SK-N-SH (cell line): ENCODE measurements around the gene SMIM21. TPM values are rescaled to one million over a fixed set of nuclear protein-coding genes. Genes with fewer than 3 reads are reported as not detected.

Experiments
- CTCF ChIA-PET: fragments of 300-600, 350-600 bp; formaldehyde crosslinking; extraction: SDS; loops from one replicate; lab custom pipeline; 2021; lab: Yijun Ruan, JAX
- POLR2A ChIA-PET: fragments of 350-600 bp; sonication (Branson Sonifier 250); formaldehyde crosslinking; extraction: SDS; loops from one replicate; lab custom pipeline; 2020; ENCODE audit warnings: antibody characterized with exemption, inconsistent platforms; lab: Yijun Ruan, JAX
- DNase-seq: peaks from one replicate; pipeline ENCODE4 v3.0.0; 2012
- H2AFZ ChIP-seq: fragments of 200-600 bp; sonication (generic); 2 replicates; pipeline ENCODE4 v1.8.1; 2016; ENCODE audit warnings: antibody characterized with exemption, mild to moderate bottlenecking, low read depth
- H3F3A ChIP-seq: fragments of 200-600 bp; sonication (generic); replicated peaks from 2 replicates; pipeline ENCODE3; 2016; ENCODE audit warnings: antibody characterized with exemption, mild to moderate bottlenecking; ENCODE audit not compliant: insufficient read depth
- H3K27ac ChIP-seq, 2 experiments: fragments of 200-500 bp in 1 of 2; fragments of 200-600 bp in 1 of 2; sonication (Bioruptor generic) in 1 of 2; sonication (generic), shearing (Covaris generic) in 1 of 2; 2 replicates each; pipeline versions ENCODE4 v1.5.1 to v1.6.1; 2014 to 2016; ENCODE audit warnings: low read depth in 2 of 2, inconsistent platforms in 1 of 2, low read length in 1 of 2, mild to moderate bottlenecking in 1 of 2, mixed read lengths in 1 of 2
- H3K27me3 ChIP-seq: fragments of 200-600 bp; sonication (generic), shearing (Covaris generic); 2 replicates; pipeline ENCODE4 v1.6.1; 2016; ENCODE audit warnings: mixed run types; ENCODE audit not compliant: insufficient read depth
- H3K36me3 ChIP-seq, 2 experiments: fragments of 200-500 bp in 1 of 2; fragments of 200-600 bp in 1 of 2; sonication (Bioruptor generic) in 1 of 2; sonication (generic) in 1 of 2; replicated peaks in 1 of 2; 2 replicates each; pipeline versions ENCODE3 to v1.5.1; 2014 to 2016; ENCODE audit warnings: low read length in 1 of 2, mild to moderate bottlenecking in 1 of 2; ENCODE audit not compliant: insufficient read depth in 2 of 2, control insufficient read depth in 1 of 2
- H3K4me1 ChIP-seq, 2 experiments: fragments of 200-500 bp in 1 of 2; fragments of 200-600 bp in 1 of 2; sonication (Bioruptor generic) in 1 of 2; sonication (generic), shearing (Covaris generic) in 1 of 2; 2 replicates each; pipeline versions ENCODE4 v1.5.1 to v1.6.1; 2014 to 2016; ENCODE audit warnings: low read depth in 1 of 2, low read length in 1 of 2, mixed run types in 1 of 2; ENCODE audit not compliant: insufficient read depth in 2 of 2, control insufficient read depth in 1 of 2
- H3K4me2 ChIP-seq: fragments of 200-600 bp; sonication (generic), shearing (Covaris generic); 2 replicates; pipeline ENCODE4 v1.6.1; 2017; ENCODE audit warnings: mixed run types
- H3K4me3 ChIP-seq, 2 experiments: fragments of 200-500 bp in 1 of 2; fragments of 200-600 bp in 1 of 2; sonication (Bioruptor generic) in 1 of 2; sonication (generic), shearing (Covaris generic) in 1 of 2; 2 replicates each; pipeline versions ENCODE4 v1.5.1 to v1.8.1; 2014 to 2016; ENCODE audit warnings: low read depth in 2 of 2, inconsistent platforms in 1 of 2, low read length in 1 of 2, mild to moderate bottlenecking in 1 of 2, mixed read lengths in 1 of 2, moderate library complexity in 1 of 2
- H3K79me2 ChIP-seq: fragments of 200-600 bp; sonication (generic); 2 replicates; pipeline ENCODE4 v1.8.1; 2017; ENCODE audit warnings: mild to moderate bottlenecking; ENCODE audit not compliant: insufficient read depth
- H3K9ac ChIP-seq: fragments of 200-600 bp; sonication (generic); 2 replicates; pipeline ENCODE4 v1.6.1; 2017; ENCODE audit warnings: mixed run types
- H3K9me2 ChIP-seq: fragments of 200-600 bp; sonication (generic); 2 replicates; pipeline ENCODE4 v1.6.1; 2017; ENCODE audit warnings: mixed run types
- H3K9me3 ChIP-seq: fragments of 200-600 bp; sonication (generic); 2 replicates; pipeline ENCODE4 v1.6.1; 2017; ENCODE audit warnings: mixed run types, mild to moderate bottlenecking, moderate library complexity
- H4K20me1 ChIP-seq: fragments of 200-600 bp; sonication (generic); 2 replicates; pipeline ENCODE4 v1.6.1; 2017; ENCODE audit warnings: mild to moderate bottlenecking, mixed run types; ENCODE audit not compliant: insufficient read depth
- CHD2 ChIP-seq: fragments of 150-350 bp; IDR thresholded peaks from 2 replicates; pipeline ENCODE4 v1.6.1; 2018; ENCODE audit warnings: low read length; ENCODE audit not compliant: partially characterized antibody
- ELF1 ChIP-seq: IDR thresholded peaks from 2 replicates; pipeline ENCODE4 v1.4.0; 2012
- FOXJ3 ChIP-seq: sonication (generic); formaldehyde crosslinking; IDR thresholded peaks from 2 replicates; pipeline ENCODE4 v1.5.1; 2020; ENCODE audit warnings: mild to moderate bottlenecking, missing genetic modification reagents
- GABPA ChIP-seq: IDR thresholded peaks from 2 replicates; pipeline ENCODE4 v1.4.0; 2012; ENCODE audit warnings: low read depth, mild to moderate bottlenecking
- JUND ChIP-seq: IDR thresholded peaks from 2 replicates; pipeline ENCODE4 v1.4.0; 2012
- NFIC ChIP-seq: IDR thresholded peaks from 2 replicates; pipeline ENCODE4 v1.4.0; 2012; ENCODE audit warnings: borderline replicate concordance
- RAD21 ChIP-seq: IDR thresholded peaks from 2 replicates; pipeline ENCODE4 v1.6.1; 2012; ENCODE audit warnings: mild to moderate bottlenecking, low read length
- SMC3 ChIP-seq: IDR thresholded peaks from 2 replicates; pipeline ENCODE4 v1.6.1; 2012; ENCODE audit warnings: low read depth, low read length, improper control_type of control experiment
- TAF1 ChIP-seq: IDR thresholded peaks from 2 replicates; pipeline ENCODE4 v1.6.1; 2012; ENCODE audit warnings: low read depth, mild to moderate bottlenecking, low read length, moderate library complexity, borderline replicate concordance
- TCF12 ChIP-seq: IDR thresholded peaks from 2 replicates; pipeline ENCODE4 v1.4.0; 2012
- WGBS: methylation state at CpG from one replicate; pipeline ENCODE4 v1.1.6; 2017; ENCODE audit warnings: low lambda C conversion rate; 5-methylcytosine and 5-hydroxymethylcytosine counted together
- polyA plus RNA-seq, 3 experiments: library from polyadenylated mRNA; depleted of rRNA; stranded (reverse); fragments of >200 nt; gene quantifications; 2 replicates each; pipeline ENCODE4 v1.2.3, GENCODE V29; 2012
- TF ChIP-seq, protein P1 (sequence below): fragments of 150-350 bp; IDR thresholded peaks from 2 replicates; pipeline ENCODE4 v1.6.1; 2016; ENCODE audit warnings: mild to moderate bottlenecking, low read depth, low read length
- TF ChIP-seq, protein P2 (sequence below): IDR thresholded peaks from 2 replicates; pipeline ENCODE4; 2012

Gene SMIM21
- polyA plus RNA-seq, 1 of the 3 experiments (the other 2 are of a cell fraction) = not detected

- no peaks in the 10 kb centered on the region; a peak in 1 of 4 replicates for H3K4me1 ChIP-seq
- H3K9ac ChIP-seq = no peak overlapping the region
- DNase-seq = no peak
- TF ChIP-seq ELF1 = no peak
- no peak for TF ChIP-seq TAF1
- TF ChIP-seq GABPA = no peak
- TF ChIP-seq RAD21 = no peak
- TF ChIP-seq, protein P1, sequence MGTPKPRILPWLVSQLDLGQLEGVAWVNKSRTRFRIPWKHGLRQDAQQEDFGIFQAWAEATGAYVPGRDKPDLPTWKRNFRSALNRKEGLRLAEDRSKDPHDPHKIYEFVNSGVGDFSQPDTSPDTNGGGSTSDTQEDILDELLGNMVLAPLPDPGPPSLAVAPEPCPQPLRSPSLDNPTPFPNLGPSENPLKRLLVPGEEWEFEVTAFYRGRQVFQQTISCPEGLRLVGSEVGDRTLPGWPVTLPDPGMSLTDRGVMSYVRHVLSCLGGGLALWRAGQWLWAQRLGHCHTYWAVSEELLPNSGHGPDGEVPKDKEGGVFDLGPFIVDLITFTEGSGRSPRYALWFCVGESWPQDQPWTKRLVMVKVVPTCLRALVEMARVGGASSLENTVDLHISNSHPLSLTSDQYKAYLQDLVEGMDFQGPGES = no peak
- no peak for TF ChIP-seq JUND
- no peaks in the 10 kb centered on the region for H3K9me3 ChIP-seq
- H3K9me2 ChIP-seq = no peaks in the 10 kb centered on the region
- ChIA-PET POLR2A (no interaction called here), CTCF (interaction anchor here (0.6 kb wide), 1 partner anchor 560 kb away, joined by 3 read pairs; no protein-coding TSS in a partner anchor)
- H3K4me3 ChIP-seq = no peak overlapping the region
- no peaks in the 10 kb centered on the region for H4K20me1 ChIP-seq
- H3F3A ChIP-seq = no peaks in the 10 kb centered on the region
- 74% methylated on average over 5 of the region's 7 CpGs for WGBS
- H3K36me3 ChIP-seq = no peaks in the 10 kb centered on the region
- H3K4me2 ChIP-seq = no peak overlapping the region
- no peak overlapping the region for H3K27ac ChIP-seq
- no peaks in the 10 kb centered on the region for H3K79me2 ChIP-seq
- H2AFZ ChIP-seq = no peak overlapping the region
- no peaks in the 10 kb centered on the region for H3K27me3 ChIP-seq
Measured at GRCh38 chr18:75472396-75472795, 44.9 kb upstream of the SMIM21 start.

- no peaks in the 10 kb centered on the region for H3F3A ChIP-seq
- H3K36me3 ChIP-seq = no peaks in the 10 kb centered on the region
- H3K9me2 ChIP-seq = no peaks in the 10 kb centered on the region
- H3K4me2 ChIP-seq = no peak overlapping the region
- POLR2A ChIA-PET = no interaction called here
- H3K9ac ChIP-seq = no peak overlapping the region
- no peaks in the 10 kb centered on the region for H4K20me1 ChIP-seq
- no peak for DNase-seq
- H3K27me3 ChIP-seq = no peaks in the 10 kb centered on the region
- TF ChIP-seq TCF12 (no peak), TAF1 (no peak), JUND (no peak), SMC3 (no peak), NFIC (no peak), FOXJ3 (CRISPR knock-in tag) (no peak), CHD2 (no peak)
- TF ChIP-seq, protein P2, sequence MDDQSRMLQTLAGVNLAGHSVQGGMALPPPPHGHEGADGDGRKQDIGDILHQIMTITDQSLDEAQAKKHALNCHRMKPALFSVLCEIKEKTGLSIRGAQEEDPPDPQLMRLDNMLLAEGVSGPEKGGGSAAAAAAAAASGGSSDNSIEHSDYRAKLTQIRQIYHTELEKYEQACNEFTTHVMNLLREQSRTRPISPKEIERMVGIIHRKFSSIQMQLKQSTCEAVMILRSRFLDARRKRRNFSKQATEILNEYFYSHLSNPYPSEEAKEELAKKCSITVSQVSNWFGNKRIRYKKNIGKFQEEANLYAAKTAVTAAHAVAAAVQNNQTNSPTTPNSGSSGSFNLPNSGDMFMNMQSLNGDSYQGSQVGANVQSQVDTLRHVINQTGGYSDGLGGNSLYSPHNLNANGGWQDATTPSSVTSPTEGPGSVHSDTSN = no peak
- H3K9me3 ChIP-seq = no peaks in the 10 kb centered on the region
- H3K27ac ChIP-seq = no peak overlapping the region
- 71% methylated on average over 9 of the region's 9 CpGs for WGBS
- H2AFZ ChIP-seq = no peak overlapping the region
- H3K4me1 ChIP-seq = no peaks in the 10 kb centered on the region; a peak in 1 of 4 replicates
- no peak overlapping the region for H3K4me3 ChIP-seq
- CTCF ChIA-PET = interaction anchor here (0.6 kb wide), 1 partner anchor 561 kb away, joined by 3 read pairs; no protein-coding TSS in a partner anchor
- no peaks in the 10 kb centered on the region for H3K79me2 ChIP-seq
Measured at GRCh38 chr18:75471850-75472249, 44.3 kb upstream of the SMIM21 start.
